Activated CD4-positive, alpha-beta memory T cell treated with anti-CD3 and anti-CD28 coated beads, Interleukin-2, amount 10 ng/mL, durations not matched to agents 7 days and 5 days (primary cell): Measurements from ENCODE around the gene POU4F1. TPM values are rescaled to one million over a fixed set of nuclear protein-coding genes. Genes with fewer than 3 reads are reported as not detected.
A peak's percentile ranks its signal among the peaks of the same experiment; 100 is the strongest.

Experiments
- CTCF ChIA-PET: fragments of 350-600 bp; sonication (Branson Sonifier 250); formaldehyde crosslinking; loops from one replicate; lab custom pipeline; 2021; ENCODE audit warnings: antibody characterized with exemption, inconsistent platforms; lab: Charles Lee
- POLR2A ChIA-PET: fragments of 350-600 bp; sonication (Branson Sonifier 250); formaldehyde crosslinking; loops from one replicate; lab custom pipeline; 2021; ENCODE audit warnings: antibody characterized with exemption; lab: Charles Lee
- DNase-seq: peaks from one replicate; pipeline ENCODE4 v3.0.0-alpha.2; 2020
- H3K27ac Mint-ChIP-seq: one replicate; pipeline ENCODE4 v1.8.0; 2021; ENCODE audit warnings: mild to moderate bottlenecking, mixed read lengths
- H3K27me3 Mint-ChIP-seq: one replicate; pipeline ENCODE4 v1.8.0; 2021; ENCODE audit warnings: mixed read lengths
- H3K36me3 Mint-ChIP-seq: one replicate; pipeline ENCODE4 v1.8.0; 2021; ENCODE audit warnings: low read depth, mixed read lengths
- H3K4me1 Mint-ChIP-seq: one replicate; pipeline ENCODE4 v1.8.0; 2021; ENCODE audit warnings: mixed read lengths
- H3K4me3 Mint-ChIP-seq: one replicate; pipeline ENCODE4 v1.8.0; 2021; ENCODE audit warnings: mild to moderate bottlenecking, mixed read lengths
- H3K9me3 Mint-ChIP-seq: one replicate; pipeline ENCODE4 v1.8.0; 2021; ENCODE audit warnings: mixed read lengths
- total RNA-seq, 2 experiments: library from RNA; stranded (reverse); gene quantifications; one replicate each; pipeline ENCODE4 v1.2.3, GENCODE V29; 2021

The POU4F1 gene
- total RNA-seq, 2 experiments from 2014 or later, result 0.18 to 0.28 TPM

- ChIA-PET CTCF (no interaction called here), POLR2A (no interaction called here)
- H3K36me3 Mint-ChIP-seq, result peaks cover 4% of the 10 kb centered on the region
- peak overlapping the region; percentile 44 for H3K27ac Mint-ChIP-seq
- DNase-seq, result no peak
- H3K4me1 Mint-ChIP-seq, result no peaks in the 10 kb centered on the region
- peaks cover 81% of the 10 kb centered on the region for H3K27me3 Mint-ChIP-seq
- H3K9me3 Mint-ChIP-seq, result no peaks in the 10 kb centered on the region
- no peak overlapping the region for H3K4me3 Mint-ChIP-seq
Observed at GRCh38 chr13:78593652-78594455, 9.5 kb downstream of the POU4F1 start.

- no peak overlapping the region for H3K4me3 Mint-ChIP-seq
- POLR2A ChIA-PET, result no interaction called here
- peaks cover 4% of the 10 kb centered on the region for H3K36me3 Mint-ChIP-seq
- no peaks in the 10 kb centered on the region for H3K4me1 Mint-ChIP-seq
- no peak overlapping the region for H3K27ac Mint-ChIP-seq
- CTCF ChIA-PET, result no interaction called here
- DNase-seq, result no peak
- no peaks in the 10 kb centered on the region for H3K9me3 Mint-ChIP-seq
- peaks cover 82% of the 10 kb centered on the region for H3K27me3 Mint-ChIP-seq
Observed at GRCh38 chr13:78593129-78593528, 10.2 kb downstream of the POU4F1 start.

- POLR2A ChIA-PET, result no interaction called here
- DNase-seq, result no peak
- CTCF ChIA-PET, result no interaction called here
- Mint-ChIP-seq H3K4me1 (no peaks in the 10 kb centered on the region), H3K4me3 (no peak overlapping the region), H3K27me3 (peaks cover 83% of the 10 kb centered on the region), H3K27ac (no peak overlapping the region), H3K36me3 (peaks cover 3% of the 10 kb centered on the region), H3K9me3 (no peaks in the 10 kb centered on the region)
Observed at GRCh38 chr13:78592584-78592983, 10.8 kb downstream of the POU4F1 start.

GRCh38 chr13:78589206-78589605 lies 14.1 kb downstream of the POU4F1 start:
- no peaks in the 10 kb centered on the region for H3K36me3 Mint-ChIP-seq
- H3K4me3 Mint-ChIP-seq, result no peak overlapping the region
- no peaks in the 10 kb centered on the region for H3K4me1 Mint-ChIP-seq
- peaks cover 71% of the 10 kb centered on the region for H3K27me3 Mint-ChIP-seq
- no peak for DNase-seq
- CTCF ChIA-PET, result no interaction called here
- H3K27ac Mint-ChIP-seq, result no peak overlapping the region
- no peaks in the 10 kb centered on the region for H3K9me3 Mint-ChIP-seq
- POLR2A ChIA-PET, result no interaction called here

GRCh38 chr13:78587395-78587794 lies 16.0 kb downstream of the POU4F1 start:
- ChIA-PET POLR2A (interaction anchor here (1.5 kb wide), 1 partner anchor 9 kb away, joined by 3 read pairs; no protein-coding TSS in a partner anchor), CTCF (no interaction called here)
- DNase-seq, result no peak
- Mint-ChIP-seq H3K36me3 (no peaks in the 10 kb centered on the region), H3K9me3 (no peaks in the 10 kb centered on the region), H3K27ac (no peak overlapping the region), H3K4me3 (no peak overlapping the region), H3K27me3 (peaks cover 59% of the 10 kb centered on the region), H3K4me1 (no peaks in the 10 kb centered on the region)

GRCh38 chr13:78586706-78587105 lies 16.6 kb downstream of the POU4F1 start:
- no peak for DNase-seq
- H3K9me3 Mint-ChIP-seq, result no peaks in the 10 kb centered on the region
- peaks cover 55% of the 10 kb centered on the region for H3K27me3 Mint-ChIP-seq
- no peak overlapping the region for H3K4me3 Mint-ChIP-seq
- ChIA-PET POLR2A (interaction anchor here (1.5 kb wide), 1 partner anchor 9 kb away, joined by 3 read pairs; no protein-coding TSS in a partner anchor), CTCF (no interaction called here)
- H3K27ac Mint-ChIP-seq, result no peak overlapping the region
- H3K4me1 Mint-ChIP-seq, result no peaks in the 10 kb centered on the region
- no peaks in the 10 kb centered on the region for H3K36me3 Mint-ChIP-seq

GRCh38 chr13:78576261-78576660 lies 27.1 kb downstream of the POU4F1 start:
- DNase-seq, result no peak
- H3K27ac Mint-ChIP-seq, result no peak overlapping the region
- H3K4me1 Mint-ChIP-seq, result no peaks in the 10 kb centered on the region
- POLR2A ChIA-PET, result no interaction called here
- H3K9me3 Mint-ChIP-seq, result no peaks in the 10 kb centered on the region
- CTCF ChIA-PET, result no interaction called here
- no peak overlapping the region for H3K4me3 Mint-ChIP-seq
- H3K27me3 Mint-ChIP-seq, result peaks cover 20% of the 10 kb centered on the region
- no peaks in the 10 kb centered on the region for H3K36me3 Mint-ChIP-seq

GRCh38 chr13:78572459-78572858 lies 30.9 kb downstream of the POU4F1 start:
- POLR2A ChIA-PET, result no interaction called here
- no peak overlapping the region for H3K27ac Mint-ChIP-seq

GRCh38 chr13:78569029-78569428 lies 34.3 kb downstream of the POU4F1 start:
- no peak overlapping the region for H3K27ac Mint-ChIP-seq
- ChIA-PET CTCF (interaction anchor here (0.7 kb wide), 1 partner anchor 1567 kb away, joined by 3 read pairs; no protein-coding TSS in a partner anchor), POLR2A (no interaction called here)

More at GRCh38 chr13:78572459-78572858, 30.9 kb downstream of the POU4F1 start:
- H3K4me1 Mint-ChIP-seq, result no peaks in the 10 kb centered on the region
- H3K4me3 Mint-ChIP-seq, result no peak overlapping the region
- H3K36me3 Mint-ChIP-seq, result no peaks in the 10 kb centered on the region
- no peaks in the 10 kb centered on the region for H3K9me3 Mint-ChIP-seq
- peaks cover 5% of the 10 kb centered on the region for H3K27me3 Mint-ChIP-seq
- CTCF ChIA-PET, result no interaction called here
- DNase-seq, result no peak

GRCh38 chr13:78566631-78567030 lies 36.7 kb downstream of the POU4F1 start:
- no peaks in the 10 kb centered on the region for H3K4me1 Mint-ChIP-seq
- H3K4me3 Mint-ChIP-seq, result no peak overlapping the region
- no peaks in the 10 kb centered on the region for H3K27me3 Mint-ChIP-seq
- ChIA-PET CTCF (no interaction called here), POLR2A (no interaction called here)
- H3K36me3 Mint-ChIP-seq, result no peaks in the 10 kb centered on the region
- H3K27ac Mint-ChIP-seq, result no peak overlapping the region
- DNase-seq, result no peak
- H3K9me3 Mint-ChIP-seq, result no peaks in the 10 kb centered on the region

More at GRCh38 chr13:78569029-78569428, 34.3 kb downstream of the POU4F1 start:
- no peaks in the 10 kb centered on the region for H3K36me3 Mint-ChIP-seq
- H3K27me3 Mint-ChIP-seq, result no peaks in the 10 kb centered on the region
- no peak for DNase-seq
- H3K4me3 Mint-ChIP-seq, result no peak overlapping the region
- no peaks in the 10 kb centered on the region for H3K4me1 Mint-ChIP-seq
- H3K9me3 Mint-ChIP-seq, result no peaks in the 10 kb centered on the region

- Mint-ChIP-seq H3K4me3 (no peak overlapping the region), H3K9me3 (no peaks in the 10 kb centered on the region), H3K36me3 (no peaks in the 10 kb centered on the region), H3K4me1 (no peaks in the 10 kb centered on the region), H3K27me3 (no peaks in the 10 kb centered on the region), H3K27ac (no peak overlapping the region)
- ChIA-PET CTCF (no interaction called here), POLR2A (no interaction called here)
- DNase-seq, result no peak
Observed at GRCh38 chr13:78562237-78562889, 41.0 kb downstream of the POU4F1 start.
